Ovary (tissue), 9 donors: Measurements from ENCODE around the gene EVX1. TPM values are rescaled to one million over a fixed set of nuclear protein-coding genes. Genes with fewer than 3 reads are reported as not detected.

Experiments
- DNase-seq, 5 donors: peaks; one replicate each; pipeline ENCODE4 v3.0.0-alpha.2; 2019 to 2020
- H3K27ac ChIP-seq, 2 donors: fragments of 200-600 bp; one replicate each; pipeline versions ENCODE4 v1.5.1 to v1.8.0; 2019 to 2022
- H3K27me3 ChIP-seq: fragments of 200-600 bp; one replicate; pipeline ENCODE4 v1.8.0; 2022
- H3K36me3 ChIP-seq: fragments of 200-600 bp; sonication (generic); one replicate; pipeline ENCODE4 v1.5.1; 2019
- H3K4me1 ChIP-seq: one replicate; pipeline ENCODE4 v1.8.1; 2013; ENCODE audit warnings: mild to moderate bottlenecking, moderate library complexity; ENCODE audit not compliant: insufficient read depth
- H3K4me3 ChIP-seq: fragments of 200-600 bp; sonication (generic); one replicate; pipeline ENCODE4 v1.5.1; 2017
- H3K9me3 ChIP-seq, 2 donors: fragments of 200-600 bp in 1 of 2; sonication (generic) in 1 of 2; one replicate each; pipeline versions ENCODE4 v1.5.1 to v1.8.1; 2013 to 2019; ENCODE audit warnings: mild to moderate bottlenecking in 1 of 2, moderate library complexity in 1 of 2
- EP300 ChIP-seq: sonication (generic); formaldehyde crosslinking; IDR thresholded peaks from one replicate; pipeline ENCODE4 v1.6.1; 2017; ENCODE audit warnings: antibody characterized with exemption
- POLR2A ChIP-seq: fragments of 450-650 bp; IDR thresholded peaks from one replicate; pipeline ENCODE4 v1.6.1; 2017; ENCODE audit warnings: antibody characterized with exemption, mild to moderate bottlenecking, moderate library complexity
- WGBS, 3 donors: extraction: QIAGEN DNeasy Blood & Tissue Kit in 1 of 3; methylation state at CpG; one replicate each; pipeline versions ENCODE4 v1.1.5 to v1.1.7; 2013 to 2017; 5-methylcytosine and 5-hydroxymethylcytosine counted together
- intact Hi-C, 4 donors: fragments of 100-400 bp; cut with DNase I; formaldehyde crosslinking; loops; one replicate each; pipeline versions ENCODE4 v1.11.0 to v1.15.1; 2022 to 2023
- polyA plus RNA-seq, 2 donors: library from polyadenylated mRNA; stranded (reverse); fragments of 200-250 nt in 1 of 2; fragments of 350-450 nt in 1 of 2; fragmentation: Illumina TruSeq in 1 of 2; extraction: RNeasy Lipid Tissue Mini Kit (QIAGEN cat#74804) in 1 of 2; gene quantifications; one replicate each; pipeline ENCODE4 v1.2.3, GENCODE V29; 2013 to 2014
- total RNA-seq, 7 donors: library from RNA; depleted of rRNA in 2 of 7; stranded (reverse); fragments of >200 nt in 2 of 7; fragmentation: NEBNext Ultra II Directional in 3 of 7; extraction: Animal tissue kit (Norgen Biotek cat#: 25700) in 3 of 7; gene quantifications; one replicate each; pipeline versions ENCODE4 v1.1.0 to v1.2.4, GENCODE V29; 2016 to 2023
- TF ChIP-seq, protein P1 (sequence below), 3 donors: fragments of 450-650 bp in 2 of 3; fragments of 200-600 bp in 1 of 3; IDR thresholded peaks; one replicate each; pipeline versions ENCODE4 v1.5.1 to v1.8.0; 2016 to 2022; ENCODE audit warnings: antibody characterized with exemption in 3 of 3, mild to moderate bottlenecking in 1 of 3
- donor health status: DM: no; HTN: no; CAD: no; lungs with moderate emphysema.
- donor health status: DM: no; HTN: no; CAD: no.
- donor health status: Bipolar disorder and iron deficiency.
- donor health status: DM: yes; HTN: yes; CAD: no.
- donor health status: DM: no; HTN: no; CAD: no.
- donor health status: DM: yes; HTN: yes; CAD: no.

The EVX1 gene
- total and polyA plus RNA-seq, 9 donors, result not detected

DNA sequence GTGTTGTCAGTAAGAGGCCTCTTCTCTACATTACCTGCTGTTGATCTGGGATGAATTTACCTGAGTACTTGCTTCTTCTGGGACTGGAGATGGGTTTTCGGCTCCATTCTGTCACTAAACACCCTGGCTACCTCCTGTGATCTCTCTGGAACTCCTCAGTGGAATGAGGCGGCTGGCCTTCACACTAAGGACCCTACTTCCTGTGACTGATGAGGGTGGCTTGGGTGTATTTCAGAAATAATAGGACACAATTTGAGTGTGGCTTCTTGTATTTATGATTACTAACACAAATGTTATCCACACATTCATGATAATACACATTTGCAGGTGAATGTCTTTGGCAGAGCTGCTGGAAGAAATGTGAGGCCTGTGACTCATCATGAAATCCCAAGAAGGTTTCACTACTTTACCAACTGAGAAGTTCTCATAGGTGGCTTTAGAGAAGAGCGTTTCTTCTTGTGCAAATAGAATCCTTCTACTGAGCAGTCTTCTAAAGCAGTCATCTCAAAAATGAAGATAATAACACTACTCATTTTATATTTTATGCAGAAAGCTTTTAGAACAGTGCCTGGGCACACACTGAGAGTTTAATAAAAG lies 21.3 kb upstream of the EVX1 start:
- DNase-seq, result no peak
- no peaks in the 10 kb centered on the region for H3K9me3 ChIP-seq
- WGBS, 3 donors, result 95 to 96% (median 95%) methylated on average over 3 of the region's 3 CpGs
- intact Hi-C loops, result no loop called here
- no peak overlapping the region for H3K27ac ChIP-seq
- H3K4me3 ChIP-seq, result no peak overlapping the region
- no peaks in the 10 kb centered on the region for H3K4me1 ChIP-seq
- no peaks in the 10 kb centered on the region for H3K36me3 ChIP-seq
- H3K27me3 ChIP-seq, result no peaks in the 10 kb centered on the region
- no peak for TF ChIP-seq EP300
- no peak for TF ChIP-seq POLR2A

DNA sequence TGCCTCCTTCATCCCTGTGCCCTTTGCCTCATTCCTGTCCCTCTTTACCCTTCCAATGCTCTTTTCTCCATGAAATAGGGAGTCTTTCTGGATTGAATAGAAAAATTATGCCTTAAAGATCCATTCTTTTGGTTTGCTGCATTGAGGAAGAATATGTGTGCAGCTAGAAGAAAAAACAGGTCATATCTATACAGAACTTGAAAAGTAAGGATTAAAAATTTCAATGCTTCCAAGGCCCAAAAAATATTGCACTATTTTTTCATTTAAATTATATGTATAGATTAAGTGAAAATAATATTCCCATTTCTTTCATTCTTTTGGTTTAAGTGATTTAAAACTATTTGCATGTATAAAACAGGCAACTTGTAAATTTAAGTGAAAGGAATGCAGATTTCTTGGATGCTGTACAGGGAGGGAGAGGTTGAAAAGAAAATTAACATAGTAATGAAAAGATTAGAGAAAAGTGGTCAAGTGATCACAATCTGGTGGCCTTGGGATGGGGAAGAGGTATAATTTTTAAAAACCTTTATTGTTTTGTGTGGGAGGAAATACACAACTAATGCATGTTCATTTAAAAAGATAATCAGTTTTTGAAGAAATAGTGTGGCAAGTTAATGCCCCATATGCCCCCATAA lies 18.5 kb upstream of the EVX1 start:
- no peaks in the 10 kb centered on the region for H3K36me3 ChIP-seq
- intact Hi-C loops, result no loop called here
- H3K27me3 ChIP-seq, result no peaks in the 10 kb centered on the region
- DNase-seq, result no peak
- H3K9me3 ChIP-seq, result no peaks in the 10 kb centered on the region
- TF ChIP-seq, protein P1, sequence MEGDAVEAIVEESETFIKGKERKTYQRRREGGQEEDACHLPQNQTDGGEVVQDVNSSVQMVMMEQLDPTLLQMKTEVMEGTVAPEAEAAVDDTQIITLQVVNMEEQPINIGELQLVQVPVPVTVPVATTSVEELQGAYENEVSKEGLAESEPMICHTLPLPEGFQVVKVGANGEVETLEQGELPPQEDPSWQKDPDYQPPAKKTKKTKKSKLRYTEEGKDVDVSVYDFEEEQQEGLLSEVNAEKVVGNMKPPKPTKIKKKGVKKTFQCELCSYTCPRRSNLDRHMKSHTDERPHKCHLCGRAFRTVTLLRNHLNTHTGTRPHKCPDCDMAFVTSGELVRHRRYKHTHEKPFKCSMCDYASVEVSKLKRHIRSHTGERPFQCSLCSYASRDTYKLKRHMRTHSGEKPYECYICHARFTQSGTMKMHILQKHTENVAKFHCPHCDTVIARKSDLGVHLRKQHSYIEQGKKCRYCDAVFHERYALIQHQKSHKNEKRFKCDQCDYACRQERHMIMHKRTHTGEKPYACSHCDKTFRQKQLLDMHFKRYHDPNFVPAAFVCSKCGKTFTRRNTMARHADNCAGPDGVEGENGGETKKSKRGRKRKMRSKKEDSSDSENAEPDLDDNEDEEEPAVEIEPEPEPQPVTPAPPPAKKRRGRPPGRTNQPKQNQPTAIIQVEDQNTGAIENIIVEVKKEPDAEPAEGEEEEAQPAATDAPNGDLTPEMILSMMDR (IDR thresholded peaks at IDR 0.05), result no peak
- TF ChIP-seq POLR2A, result no peak
- H3K4me3 ChIP-seq, result no peak overlapping the region
- no peak overlapping the region for H3K27ac ChIP-seq
- H3K4me1 ChIP-seq, result no peaks in the 10 kb centered on the region

DNA sequence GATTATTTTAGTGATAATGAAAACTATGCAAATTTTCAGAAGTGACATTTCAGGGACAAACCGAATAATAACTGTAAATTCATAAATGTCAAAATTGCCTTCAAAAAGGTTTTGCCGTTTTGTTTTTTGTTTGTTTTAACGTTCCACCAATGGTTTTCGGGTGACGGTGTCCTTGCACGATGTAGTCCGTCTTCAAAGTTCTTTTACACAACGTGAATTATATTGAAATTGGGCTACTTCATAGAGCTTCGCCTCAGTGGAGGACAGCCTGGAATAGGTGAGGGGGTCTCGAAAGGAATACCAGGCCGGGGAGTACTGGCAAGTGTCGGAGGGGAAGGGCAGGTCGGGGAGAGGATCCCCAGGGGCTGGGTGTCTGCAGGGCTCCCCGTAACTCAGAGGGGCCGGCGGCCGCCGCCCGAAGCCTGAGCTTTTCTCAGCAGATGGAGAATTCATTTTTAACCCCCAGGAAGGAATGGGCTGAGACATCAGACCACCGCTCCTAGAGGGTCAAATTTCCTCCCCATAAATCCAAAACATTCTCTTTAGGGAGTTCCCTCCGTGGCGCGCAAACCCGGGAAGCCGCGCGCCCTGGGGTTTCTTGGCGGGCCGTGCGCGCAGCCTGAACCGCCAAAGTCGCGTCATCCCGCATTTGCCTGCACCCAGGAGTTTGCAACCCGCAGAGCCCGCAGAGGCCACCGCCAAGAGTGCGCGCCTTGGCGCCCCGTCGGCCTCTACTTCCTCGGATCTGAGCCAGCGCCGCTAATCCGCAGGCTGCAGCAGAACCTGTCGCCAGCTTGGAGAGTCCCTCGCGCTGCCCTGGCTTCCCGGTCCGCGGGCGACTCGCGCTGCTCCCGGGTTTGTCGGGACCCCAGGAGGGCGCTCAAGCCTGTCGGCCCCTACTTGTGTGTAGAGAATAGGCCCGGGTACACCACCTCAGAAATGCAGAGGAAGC lies 17.3 kb upstream of the EVX1 start:
- Histone ChIP-seq H3K27ac (no peak overlapping the region), H3K27me3 (no peaks in the 10 kb centered on the region), H3K4me1 (no peaks in the 10 kb centered on the region), H3K9me3 (no peaks in the 10 kb centered on the region), H3K36me3 (no peaks in the 10 kb centered on the region), H3K4me3 (no peak overlapping the region)
- TF ChIP-seq EP300, result no peak
- no peak for TF ChIP-seq POLR2A
- TF ChIP-seq, protein P1 (IDR thresholded peaks at IDR 0.05), result no peak
- intact Hi-C loops, result loop anchor here in 1 of 4 donors (5.0 kb wide), 1 partner anchor 267 kb away; no protein-coding TSS in a partner anchor
- 10 to 13% (median 11%) methylated on average over 61 of the region's 61 CpGs for WGBS, 3 donors
- DNase-seq, result no peak

DNA sequence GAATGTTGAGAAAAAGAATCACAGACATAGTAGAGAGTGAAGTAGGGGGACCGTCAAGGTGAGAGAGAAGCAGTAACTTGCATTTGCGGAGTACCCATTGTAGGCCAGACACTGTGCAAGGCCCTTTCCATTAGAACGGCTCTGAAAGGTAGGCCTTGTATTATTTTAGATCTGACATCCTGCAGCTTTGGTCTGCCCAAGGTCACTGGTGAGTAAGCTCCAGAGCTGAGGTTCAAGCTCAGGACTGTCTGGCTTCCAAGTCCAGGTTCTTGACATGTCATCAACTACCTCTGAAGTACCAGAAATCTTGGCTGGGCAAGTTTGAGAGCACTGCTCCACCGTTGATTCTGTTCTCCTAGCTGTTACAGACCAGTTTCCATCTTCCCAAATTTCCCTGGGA lies 13.2 kb upstream of the EVX1 start:
- no peaks in the 10 kb centered on the region for H3K9me3 ChIP-seq
- no peak overlapping the region for H3K27ac ChIP-seq
- no peaks in the 10 kb centered on the region for H3K27me3 ChIP-seq
- DNase-seq, result no peak
- H3K4me3 ChIP-seq, result no peak overlapping the region
- TF ChIP-seq EP300 (no peak), POLR2A (no peak)
- TF ChIP-seq, protein P1 (IDR thresholded peaks at IDR 0.05), result no peak
- intact Hi-C loops, result loop anchor here in 1 of 4 donors (5.0 kb wide), 1 partner anchor 263 kb away; no protein-coding TSS in a partner anchor
- no peaks in the 10 kb centered on the region for H3K36me3 ChIP-seq
- H3K4me1 ChIP-seq, result no peaks in the 10 kb centered on the region
- WGBS, 3 donors, result 80 to 86% (median 85%) methylated on average over 4 of the region's 4 CpGs
